ENCODE data around the gene MAP1A. TPM values are rescaled to one million over a fixed set of nuclear protein-coding genes. Genes with fewer than 3 reads are reported as not detected.

MAP1A gene
- total and polyA plus RNA-seq, 2 experiments from 2014 or later = 0.81 to 2.0 TPM

GRCh38 chr15:43508421-43508820 is 9.0 kb upstream of the MAP1A start:
- H3K4me3 Mint-ChIP-seq = no peak overlapping the region; the same call in 2 of the 3 replicates
- peaks cover 21% of the 10 kb centered on the region for H3K4me1 Mint-ChIP-seq

More at GRCh38 chr15:43508421-43508820, 9.0 kb upstream of the MAP1A start:
- DNase-seq (ENCODE audit: low spot score) (no peak), ATAC-seq (no peak)
- Histone ChIP-seq H3K9me2 (ENCODE audit: insufficient read depth) (no peaks in the 10 kb centered on the region), H3K4me2 (no peak overlapping the region), H3K27me3 (ENCODE audit: insufficient read depth) (peaks cover 23% of the 10 kb centered on the region), H3K27ac (ENCODE audit: low read depth) (no peak overlapping the region), H2AFZ (no peak overlapping the region), H3K79me2 (replicated peaks; ENCODE audit: insufficient read depth) (no peaks in the 10 kb centered on the region), H3K4me3 (no peak overlapping the region), H3K4me1 (ENCODE audit: insufficient read depth) (peaks cover 16% of the 10 kb centered on the region), H4K20me1 (replicated peaks; ENCODE audit: insufficient read depth) (no peaks in the 10 kb centered on the region), H3F3A (replicated peaks; ENCODE audit: low read depth) (peaks cover 11% of the 10 kb centered on the region), H3K36me3 (ENCODE audit: insufficient read depth) (no peaks in the 10 kb centered on the region)
- Mint-ChIP-seq H3K9me3 (no peaks in the 10 kb centered on the region), H3K27me3 (ENCODE audit: insufficient read depth, low read depth, poor library complexity) (peaks cover 26% of the 10 kb centered on the region), H3K27ac (no peak overlapping the region), H3K36me3 (ENCODE audit: low read depth) (no peaks in the 10 kb centered on the region; the same call in 2 of the 3 replicates)
- TF ChIP-seq NANOG (IDR thresholded peaks at IDR 0.05; ENCODE audit: borderline replicate concordance) = no peak
- TF ChIP-seq POLR2AphosphoS5 (IDR thresholded peaks at IDR 0.05; ENCODE audit: low read depth) = no peak
- TF ChIP-seq JUNB (IDR thresholded peaks at IDR 0.05; ENCODE audit: unreplicated experiment) = no peak
- TF ChIP-seq ETS1 (IDR thresholded peaks at IDR 0.05) = no peak
- TF ChIP-seq ZNF114 (CRISPR knock-in tag; IDR thresholded peaks at IDR 0.05) = no peak
- TF ChIP-seq ZNF331 (CRISPR knock-in tag; IDR thresholded peaks at IDR 0.05; ENCODE audit: low read depth) = no peak
- no peak for TF ChIP-seq EZH2 (IDR thresholded peaks at IDR 0.05; ENCODE audit: low read depth, unreplicated experiment)
- no peak for TF ChIP-seq CTCF (conservative IDR thresholded peaks at IDR 0.05; ENCODE audit: low read depth in 2 of 2)
- TF ChIP-seq STAT1 (IDR thresholded peaks at IDR 0.05; ENCODE audit: unreplicated experiment) = no peak
- TF ChIP-seq EZH2phosphoT487 (IDR thresholded peaks at IDR 0.05; ENCODE audit: unreplicated experiment) = no peak
- TF ChIP-seq ZNF462 (CRISPR knock-in tag; IDR thresholded peaks at IDR 0.05) = no peak
- no peak for TF ChIP-seq REST (IDR thresholded peaks at IDR 0.05; ENCODE audit: unreplicated experiment)
- TF ChIP-seq CREB1 (CRISPR knock-in tag; IDR thresholded peaks at IDR 0.05; ENCODE audit: low read depth) = no peak
